Stimulated activated CD4-positive, alpha-beta T cell treated with anti-CD3 and anti-CD28 coated beads, Interleukin-12 subunit alpha, Interleukin-12 subunit beta, amount 100 ng/mL, for 48 hours (primary cell): Measurements from ENCODE around the gene KMT2E.
"Not testable (repeated sequence)": the region's sequence is repeated elsewhere in the genome, so short reads cannot be mapped to it uniquely, and the experiment has no call there.

ENCODE experiments used
- DNase-seq, 3 donors: peaks; one replicate each; pipeline ENCODE4 v3.0.0-alpha.2; 2020; ENCODE audit warnings: low read depth in 2 of 3, low spot score in 1 of 3

Gene KMT2E

GRCh38 chr7:105022458-105022857 is 8.5 kb downstream of the KMT2E start:
- DNase-seq, result no peak

- no peak for DNase-seq
Measured at GRCh38 chr7:105024734-105025133, 10.7 kb downstream of the KMT2E start.

- DNase-seq, result no peak
Measured at GRCh38 chr7:105026750-105027149, 12.7 kb downstream of the KMT2E start.

- DNase-seq, result no peak
Measured at GRCh38 chr7:105027176-105027853, 13.3 kb downstream of the KMT2E start.

- DNase-seq, result no peak
Measured at GRCh38 chr7:105028004-105028403, 14.0 kb downstream of the KMT2E start.

GRCh38 chr7:105028941-105029340 is 14.9 kb downstream of the KMT2E start:
- DNase-seq, result not testable (repeated sequence)

GRCh38 chr7:105030447-105030846 is 16.4 kb downstream of the KMT2E start:
- DNase-seq, result no peak

GRCh38 chr7:105032553-105033214 is 18.7 kb downstream of the KMT2E start:
- no peak for DNase-seq

GRCh38 chr7:105035349-105035748 is 21.3 kb downstream of the KMT2E start:
- no peak for DNase-seq

- no peak for DNase-seq
Measured at GRCh38 chr7:105036217-105037168, 22.5 kb downstream of the KMT2E start.

GRCh38 chr7:105037319-105037718 is 23.3 kb downstream of the KMT2E start:
- no peak for DNase-seq

GRCh38 chr7:105044449-105045070 is 30.6 kb downstream of the KMT2E start:
- DNase-seq, result no peak

GRCh38 chr7:105046414-105046813 is 32.4 kb downstream of the KMT2E start:
- DNase-seq, result no peak

- no peak for DNase-seq
Measured at GRCh38 chr7:105047932-105048331, 33.9 kb downstream of the KMT2E start.

GRCh38 chr7:105050493-105050892 is 36.5 kb downstream of the KMT2E start:
- DNase-seq, result no peak

GRCh38 chr7:105050899-105051298 is 36.9 kb downstream of the KMT2E start:
- DNase-seq, result not testable (repeated sequence)

- no peak for DNase-seq
Measured at GRCh38 chr7:105055084-105055483, 41.1 kb downstream of the KMT2E start.

- no peak for DNase-seq
Measured at GRCh38 chr7:105055621-105056020, 41.6 kb downstream of the KMT2E start.

GRCh38 chr7:105057472-105057871 is 43.5 kb downstream of the KMT2E start:
- DNase-seq, result no peak

GRCh38 chr7:105060437-105060836 is 46.4 kb downstream of the KMT2E start:
- DNase-seq, result no peak

GRCh38 chr7:105060923-105061322 is 46.9 kb downstream of the KMT2E start:
- DNase-seq, result no peak
